Omental fat pad (tissue), 4 donors: ENCODE measurements around the gene EXOSC10. TPM values are rescaled to one million over a fixed set of nuclear protein-coding genes. Genes with fewer than 3 reads are reported as not detected.

Source experiments
- ATAC-seq: fragments of 150-250 bp; one replicate; pipeline ENCODE4 v1.9.1; 2016; ENCODE audit warnings: mild to moderate bottlenecking, moderate library complexity; ENCODE audit not compliant: low FRiP score
- DNase-seq: peaks from one replicate; pipeline ENCODE4 v3.0.0-alpha.2; 2019; ENCODE audit warnings: low spot score
- total RNA-seq, 4 donors: library from RNA; depleted of rRNA; stranded (reverse); fragments of >200 nt; gene quantifications; one replicate each; pipeline ENCODE4 v1.1.0, GENCODE V29; 2016
- TF ChIP-seq, protein P1 (sequence below), 3 donors: fragments of 450-650 bp; IDR thresholded peaks; one replicate each; pipeline ENCODE4 v1.5.1; 2016 to 2017; ENCODE audit warnings: antibody characterized with exemption in 3 of 3, mild to moderate bottlenecking in 3 of 3, moderate library complexity in 2 of 3

The EXOSC10 gene
- total RNA-seq, 4 donors from 2014 or later: 39.7 to 65.4 (median 56.9) TPM

DNA sequence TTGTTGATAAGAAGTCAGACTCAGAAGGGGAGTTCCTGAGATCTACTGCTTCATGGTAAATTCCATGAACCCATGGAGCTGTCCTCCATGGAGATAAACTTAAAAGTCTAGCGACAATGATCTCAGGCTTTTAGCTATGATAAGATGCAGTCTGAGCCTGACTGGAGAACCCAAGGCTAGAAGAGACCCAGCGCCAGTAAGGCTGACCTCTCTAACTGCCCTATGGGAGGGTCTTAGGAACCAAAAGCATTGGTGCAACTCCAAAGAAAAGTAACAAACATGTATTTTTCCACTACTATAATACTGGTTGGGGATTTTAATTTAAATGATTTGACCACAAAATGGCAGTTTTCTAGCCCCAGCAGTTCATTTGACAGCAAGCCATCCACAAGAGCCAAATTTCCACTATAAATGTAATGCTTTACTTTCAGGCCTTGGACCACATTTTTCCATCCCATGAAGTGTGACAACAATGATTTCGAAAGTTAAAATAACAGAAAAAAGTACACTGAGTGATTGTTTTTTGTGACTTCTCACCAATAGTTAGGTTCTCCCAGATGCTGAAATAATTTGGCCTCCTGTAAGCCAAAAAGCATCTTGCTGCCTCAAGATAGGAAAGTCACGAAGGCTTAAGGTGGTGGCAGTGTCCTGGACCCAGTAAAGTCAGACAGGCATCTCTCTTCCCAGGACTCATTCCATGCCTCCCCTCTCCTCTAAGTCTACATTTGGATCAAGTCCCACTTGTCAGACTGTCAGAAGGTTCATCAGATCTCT, 43.1 kb upstream of the EXOSC10 start:
- no peak for DNase-seq
- TF ChIP-seq, protein P1, sequence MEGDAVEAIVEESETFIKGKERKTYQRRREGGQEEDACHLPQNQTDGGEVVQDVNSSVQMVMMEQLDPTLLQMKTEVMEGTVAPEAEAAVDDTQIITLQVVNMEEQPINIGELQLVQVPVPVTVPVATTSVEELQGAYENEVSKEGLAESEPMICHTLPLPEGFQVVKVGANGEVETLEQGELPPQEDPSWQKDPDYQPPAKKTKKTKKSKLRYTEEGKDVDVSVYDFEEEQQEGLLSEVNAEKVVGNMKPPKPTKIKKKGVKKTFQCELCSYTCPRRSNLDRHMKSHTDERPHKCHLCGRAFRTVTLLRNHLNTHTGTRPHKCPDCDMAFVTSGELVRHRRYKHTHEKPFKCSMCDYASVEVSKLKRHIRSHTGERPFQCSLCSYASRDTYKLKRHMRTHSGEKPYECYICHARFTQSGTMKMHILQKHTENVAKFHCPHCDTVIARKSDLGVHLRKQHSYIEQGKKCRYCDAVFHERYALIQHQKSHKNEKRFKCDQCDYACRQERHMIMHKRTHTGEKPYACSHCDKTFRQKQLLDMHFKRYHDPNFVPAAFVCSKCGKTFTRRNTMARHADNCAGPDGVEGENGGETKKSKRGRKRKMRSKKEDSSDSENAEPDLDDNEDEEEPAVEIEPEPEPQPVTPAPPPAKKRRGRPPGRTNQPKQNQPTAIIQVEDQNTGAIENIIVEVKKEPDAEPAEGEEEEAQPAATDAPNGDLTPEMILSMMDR (IDR thresholded peaks at IDR 0.05): no peak
- no peak for ATAC-seq

DNA sequence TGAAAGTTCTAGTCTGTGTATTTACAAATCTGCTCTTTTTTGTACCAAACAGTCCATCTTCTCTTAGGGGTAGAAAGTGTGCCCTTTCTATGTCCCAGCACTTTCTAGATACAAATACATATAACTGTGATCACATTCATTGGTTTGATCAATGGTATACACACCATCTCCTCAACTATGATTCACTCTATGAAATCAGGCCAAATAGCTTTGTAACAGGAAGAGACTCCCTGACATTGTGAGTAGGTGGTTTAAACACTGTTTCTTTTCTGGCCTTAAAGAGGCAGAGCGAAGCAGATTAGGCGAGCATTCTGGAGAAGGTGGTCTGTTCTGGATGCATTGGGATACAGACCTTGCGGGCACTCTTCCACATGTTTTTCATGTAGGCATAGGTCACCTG, 39.3 kb upstream of the EXOSC10 start:
- TF ChIP-seq, protein P1 (IDR thresholded peaks at IDR 0.05): no peak
- DNase-seq (no peak), ATAC-seq (no peak)

DNA sequence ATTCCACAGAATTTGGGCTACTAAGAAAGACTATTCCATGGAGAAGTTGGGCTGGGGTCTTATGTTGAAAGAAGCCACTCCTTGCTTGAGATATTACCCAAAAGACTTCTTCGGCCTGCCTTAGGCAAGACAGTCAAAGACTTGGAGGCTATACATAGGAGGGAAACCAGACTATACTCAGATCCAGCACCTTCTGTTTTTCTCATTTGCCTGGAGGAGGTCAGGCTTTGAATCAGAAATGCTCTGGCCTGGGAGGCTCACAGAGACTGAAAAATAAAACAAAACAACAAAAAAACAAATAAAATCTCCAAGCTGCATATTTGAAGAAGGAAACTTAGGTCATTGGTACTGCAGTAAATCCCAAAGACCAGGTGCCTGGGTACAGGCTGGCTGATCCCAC, 38.4 kb upstream of the EXOSC10 start:
- no peak for ATAC-seq
- DNase-seq: no peak
- TF ChIP-seq, protein P1 (IDR thresholded peaks at IDR 0.05): no peak

DNA sequence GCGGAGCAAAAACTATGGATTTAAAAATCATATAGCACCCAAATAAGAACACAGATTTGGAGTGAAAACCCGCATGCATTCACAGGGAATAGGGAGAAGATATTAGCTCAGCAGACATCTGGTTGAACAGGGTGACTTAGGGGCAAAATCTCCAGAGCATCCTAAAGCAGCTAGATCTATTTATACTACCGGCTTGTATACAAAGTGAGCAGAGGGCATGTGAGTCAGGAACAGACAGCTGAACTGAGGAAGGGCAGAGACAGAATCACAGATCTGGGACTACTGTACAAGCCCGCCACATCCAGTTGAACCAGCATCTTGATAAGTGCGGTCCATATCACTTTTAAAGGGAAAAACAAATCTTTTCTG, 35.2 kb upstream of the EXOSC10 start:
- ATAC-seq (no peak), DNase-seq (no peak)
- TF ChIP-seq, protein P1 (IDR thresholded peaks at IDR 0.05): no peak

DNA sequence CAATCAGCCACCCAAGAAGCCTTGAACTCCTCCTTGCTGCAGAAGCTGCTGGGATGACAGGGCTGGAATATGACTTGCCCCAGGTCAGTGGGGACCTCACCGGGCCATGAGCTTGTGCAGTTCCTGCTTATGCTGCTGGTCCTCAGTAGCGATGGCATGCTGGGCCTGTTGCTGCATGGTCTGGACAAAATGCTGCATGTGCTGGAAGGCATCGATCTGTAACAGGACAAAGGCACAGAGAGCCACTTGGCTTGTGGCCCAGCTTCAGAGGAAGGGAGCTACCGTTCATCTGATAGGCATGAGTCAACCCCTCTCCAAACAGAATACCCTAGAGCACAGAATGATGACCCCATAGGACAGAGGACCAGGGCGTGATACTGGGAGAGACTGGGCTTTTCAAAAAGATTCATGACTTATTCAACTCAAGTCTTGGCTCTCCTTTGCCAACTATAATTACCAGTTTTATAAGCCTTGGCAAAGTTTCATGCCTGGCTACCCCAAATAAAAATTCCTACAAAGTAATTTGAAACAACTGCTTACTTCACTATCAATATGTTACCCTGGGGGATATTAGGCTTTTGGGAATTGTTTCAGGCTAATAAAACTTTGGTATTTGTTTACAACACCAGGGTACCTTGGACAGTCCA, 34.7 kb upstream of the EXOSC10 start:
- no peak for DNase-seq
- no peak for ATAC-seq
- TF ChIP-seq, protein P1 (IDR thresholded peaks at IDR 0.05): no peak

DNA sequence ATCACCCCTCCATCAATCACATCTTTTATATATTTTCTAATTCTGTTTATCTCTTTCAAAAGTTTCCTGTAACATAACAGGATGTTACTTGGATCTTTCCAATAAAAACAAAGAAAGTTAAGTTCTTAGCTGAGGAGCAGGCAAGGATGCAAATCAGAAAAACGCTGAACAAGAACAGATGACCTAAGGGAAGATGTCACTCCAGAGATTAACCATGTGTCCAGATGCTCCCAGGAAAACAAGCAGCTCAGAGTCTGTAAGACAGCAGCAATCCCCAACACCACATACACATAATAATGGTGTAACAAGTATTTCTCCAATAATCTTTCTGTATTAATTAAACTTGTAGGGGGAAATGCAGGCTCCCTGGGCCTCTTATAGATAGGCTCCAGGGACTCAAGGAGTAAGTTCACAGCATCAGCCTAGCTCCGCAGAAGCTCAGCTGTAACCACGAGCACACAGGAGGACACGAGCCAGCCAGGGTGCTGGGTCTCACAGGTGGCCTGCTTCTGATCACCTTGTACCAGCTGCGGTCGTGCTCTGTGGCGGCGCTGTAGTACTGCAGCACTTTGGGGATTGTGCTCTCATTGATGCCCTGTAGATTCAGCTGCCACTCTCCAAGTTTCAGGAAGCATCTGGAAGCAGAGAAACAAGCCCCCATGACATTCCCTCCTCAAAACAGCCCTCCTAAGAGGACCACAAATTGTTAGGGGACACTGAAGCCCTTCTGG, 33.1 kb upstream of the EXOSC10 start:
- DNase-seq: no peak
- no peak for ATAC-seq
- TF ChIP-seq, protein P1 (IDR thresholded peaks at IDR 0.05): no peak
